IPS-11a (cell line): ENCODE measurements around the gene CD1D.

Source experiments
- H3K4me3 ChIP-seq: one replicate; pipeline ENCODE4 v1.5.1; 2013; ENCODE audit warnings: low read depth, low read length, control low read depth

Gene CD1D

GRCh38 chr1:158180741-158181576 lies at the start of gene CD1D:
CD1D (plus strand) TSS chr1:158180895; CDS start chr1:158181102, 207 bp downstream.
- peak within 1 kb of the TSS; percentile 40 for H3K4me3 ChIP-seq

DNA sequence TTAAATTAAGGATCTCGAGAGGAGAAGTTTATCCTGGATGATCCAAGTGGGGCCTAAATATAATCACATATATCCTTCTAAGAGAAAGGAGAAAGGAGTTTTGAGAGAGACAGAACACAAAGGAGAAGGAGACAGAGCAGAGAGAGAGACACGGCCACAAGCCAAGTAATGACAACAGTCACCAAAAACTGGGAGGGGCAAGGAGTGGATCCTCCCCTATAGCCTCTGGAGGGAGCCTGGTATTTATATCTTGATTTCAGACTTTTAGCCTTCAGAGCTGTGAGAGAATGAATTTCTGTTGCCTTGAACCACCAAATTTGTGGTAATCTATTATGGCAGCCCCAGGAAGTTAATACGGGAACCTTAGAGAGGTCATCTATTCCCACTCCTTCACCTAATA lies 49.5 kb upstream of the CD1D start:
- H3K4me3 ChIP-seq: no peak overlapping the region

DNA sequence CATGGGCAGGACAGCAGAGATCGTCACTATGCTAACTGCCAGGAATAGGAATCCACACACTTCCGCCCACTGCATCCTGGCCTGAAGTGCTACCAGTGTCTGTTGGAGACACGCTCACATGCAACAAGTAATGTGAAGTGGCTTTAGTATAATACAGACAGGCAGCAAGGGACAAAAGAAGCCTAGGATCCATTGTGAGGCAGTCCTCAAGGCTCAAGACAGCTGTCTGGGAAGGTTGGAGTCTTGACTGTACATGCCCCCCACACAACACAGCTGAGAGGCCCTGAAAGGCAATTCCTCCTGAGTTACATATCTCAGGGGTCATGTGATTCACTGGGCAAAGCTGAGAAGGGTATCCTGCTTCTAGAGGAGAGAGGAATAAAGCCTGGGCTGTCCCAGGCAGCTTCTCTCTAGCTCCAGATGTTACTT lies 39.9 kb upstream of the CD1D start:
- H3K4me3 ChIP-seq: no peak overlapping the region

DNA sequence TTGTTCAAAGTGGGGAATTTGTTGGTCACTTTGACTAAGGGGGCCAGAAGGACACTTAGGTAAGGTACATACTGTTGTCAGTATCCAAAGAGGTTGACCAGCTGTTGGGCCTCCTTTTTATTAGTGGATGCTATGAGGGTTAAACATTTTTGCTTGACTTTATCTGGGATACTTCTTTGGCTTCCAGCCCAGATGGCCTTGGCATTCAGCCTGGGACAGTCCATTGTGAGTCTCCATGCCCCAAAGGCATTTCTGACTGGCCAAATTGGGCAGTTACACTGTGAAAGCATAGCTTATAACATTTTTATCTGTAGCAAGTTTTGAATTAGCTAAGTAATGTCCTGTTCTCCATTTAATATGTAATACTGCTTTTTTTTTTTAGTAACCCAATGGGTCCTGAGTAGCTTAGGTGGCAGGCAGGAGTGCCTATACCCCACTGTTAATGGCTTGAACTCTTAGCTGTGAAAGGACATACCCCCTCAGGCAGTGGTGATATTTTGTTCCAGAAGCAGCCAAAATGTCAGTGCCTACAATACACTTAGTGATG lies 35.4 kb upstream of the CD1D start:
- no peak overlapping the region for H3K4me3 ChIP-seq

DNA sequence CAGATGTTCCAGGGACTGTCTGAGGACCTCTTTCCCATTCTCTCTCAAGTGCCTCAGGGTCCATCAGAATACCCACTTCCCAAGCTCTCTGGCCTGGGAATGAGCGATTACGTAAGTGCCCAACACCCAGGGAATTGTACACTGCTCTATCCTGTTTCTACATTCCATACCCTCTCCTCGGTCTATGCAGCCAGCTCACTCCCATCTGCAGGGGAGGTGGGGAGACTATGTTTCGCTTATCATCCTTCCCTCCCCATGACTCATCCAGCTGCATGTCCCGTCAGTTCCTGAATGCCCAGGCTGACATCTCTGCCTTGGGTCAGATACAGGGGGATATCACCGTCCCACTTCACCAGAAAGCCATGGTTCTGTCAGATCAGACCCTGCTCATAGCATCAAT lies 34.5 kb upstream of the CD1D start:
- H3K4me3 ChIP-seq: no peak overlapping the region

- no peak overlapping the region for H3K4me3 ChIP-seq
Measured at GRCh38 chr1:158146739-158147138, 34.0 kb upstream of the CD1D start.

DNA sequence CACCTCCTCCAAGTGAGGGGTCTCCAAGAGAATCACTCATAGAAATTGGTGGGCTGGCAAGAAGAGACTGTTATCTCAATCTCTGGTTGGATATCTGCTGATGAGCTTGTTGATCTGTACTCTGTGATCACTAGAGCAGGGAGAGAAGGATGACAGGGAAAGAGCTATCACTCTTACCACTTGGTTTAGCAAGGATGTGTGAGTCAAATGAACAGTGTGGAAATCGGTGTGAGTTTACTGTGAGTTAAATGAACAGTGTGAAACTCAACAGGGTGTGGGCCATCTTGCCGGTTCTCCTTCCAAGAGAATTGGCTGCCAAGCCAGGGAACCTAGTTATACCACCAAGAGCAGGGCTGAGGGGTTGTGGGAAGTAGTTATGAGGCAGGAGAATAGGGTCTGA lies 33.3 kb upstream of the CD1D start:
- no peak overlapping the region for H3K4me3 ChIP-seq

DNA sequence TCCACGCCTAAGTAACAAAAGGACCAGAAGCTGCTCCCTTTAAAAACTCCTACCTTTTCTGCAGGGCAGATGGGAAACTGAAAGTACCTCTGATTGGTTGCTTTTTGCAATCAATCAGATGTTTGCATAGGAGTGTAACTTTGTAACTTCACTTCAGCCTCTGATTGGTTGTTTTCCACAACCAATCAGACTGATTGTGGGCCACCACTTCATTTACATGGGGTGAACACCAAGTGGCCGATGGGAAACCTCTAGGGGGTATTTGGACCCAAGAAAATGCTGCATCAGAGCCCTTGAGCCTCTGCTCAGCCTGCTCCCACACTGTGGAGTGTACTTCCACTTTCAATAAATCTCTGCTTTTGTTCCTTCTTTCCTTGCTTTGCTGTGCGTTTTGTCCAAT lies 32.8 kb upstream of the CD1D start:
- H3K4me3 ChIP-seq: no peak overlapping the region

GRCh38 chr1:158148468-158148867 lies 32.2 kb upstream of the CD1D start:
- no peak overlapping the region for H3K4me3 ChIP-seq

DNA sequence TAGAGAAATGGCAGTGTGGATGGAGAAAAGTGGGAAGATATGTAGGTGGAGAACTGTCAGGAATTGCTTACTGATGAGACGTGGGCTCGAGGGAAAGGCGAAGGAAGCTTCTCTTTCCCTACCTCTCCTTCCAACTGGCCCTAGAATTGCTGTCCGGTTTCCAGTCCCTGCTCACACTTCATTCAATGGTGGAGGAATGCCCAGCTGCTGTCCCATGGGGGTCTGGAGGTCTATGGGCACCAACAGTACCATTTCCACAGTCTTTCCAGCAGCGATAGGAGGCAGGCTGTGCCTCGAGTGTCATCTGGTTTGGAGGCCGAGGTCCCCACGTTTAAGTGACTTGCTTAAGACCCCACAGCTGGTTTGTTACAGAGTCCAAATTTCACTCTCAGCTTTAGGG lies 31.5 kb upstream of the CD1D start:
- H3K4me3 ChIP-seq: no peak overlapping the region

- H3K4me3 ChIP-seq: no peak overlapping the region
Measured at GRCh38 chr1:158149577-158150269, 31.0 kb upstream of the CD1D start.

- H3K4me3 ChIP-seq: no peak overlapping the region
Measured at GRCh38 chr1:158150523-158150922, 30.2 kb upstream of the CD1D start.

GRCh38 chr1:158153179-158153578 lies 27.5 kb upstream of the CD1D start:
- no peak overlapping the region for H3K4me3 ChIP-seq

- no peak overlapping the region for H3K4me3 ChIP-seq
Measured at GRCh38 chr1:158153746-158154444, 26.8 kb upstream of the CD1D start.

DNA sequence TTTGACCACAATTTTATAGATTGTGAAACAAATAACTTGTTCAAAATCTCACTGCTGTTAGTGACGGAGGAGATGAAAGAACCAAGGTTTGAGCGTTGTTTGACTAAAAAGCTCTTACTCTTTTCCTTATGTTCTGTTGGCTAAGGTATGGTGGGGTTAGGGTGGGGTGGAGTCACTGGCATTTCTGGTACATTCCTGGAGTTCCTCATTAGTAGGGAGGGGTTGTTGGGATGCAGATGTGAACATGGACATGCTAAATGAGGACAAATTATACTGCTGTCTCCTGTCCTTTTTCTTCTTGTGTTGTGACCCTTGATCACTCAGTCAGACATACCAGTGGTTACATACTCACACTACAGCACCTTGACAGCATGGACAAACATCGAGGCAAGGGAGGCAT lies 26.2 kb upstream of the CD1D start:
- H3K4me3 ChIP-seq: no peak overlapping the region

DNA sequence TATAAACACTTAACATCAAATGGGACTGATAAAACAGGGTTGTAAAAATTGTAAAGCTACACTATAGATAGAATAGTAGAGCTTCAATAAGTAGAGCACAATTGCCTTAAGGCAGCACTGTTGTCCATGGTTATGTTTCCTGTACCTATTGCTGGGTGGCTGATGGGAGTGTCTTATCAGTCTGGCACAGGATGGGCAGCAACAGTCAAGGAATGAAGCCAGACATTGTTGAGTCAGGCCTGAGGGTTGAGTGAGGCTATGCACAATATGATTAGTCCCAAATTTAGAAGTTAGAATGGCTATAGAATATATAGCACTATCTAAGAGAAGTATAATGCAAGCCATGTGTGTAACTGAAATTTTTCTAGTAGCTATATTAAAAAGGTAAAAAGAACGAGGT lies 25.0 kb upstream of the CD1D start:
- no peak overlapping the region for H3K4me3 ChIP-seq

DNA sequence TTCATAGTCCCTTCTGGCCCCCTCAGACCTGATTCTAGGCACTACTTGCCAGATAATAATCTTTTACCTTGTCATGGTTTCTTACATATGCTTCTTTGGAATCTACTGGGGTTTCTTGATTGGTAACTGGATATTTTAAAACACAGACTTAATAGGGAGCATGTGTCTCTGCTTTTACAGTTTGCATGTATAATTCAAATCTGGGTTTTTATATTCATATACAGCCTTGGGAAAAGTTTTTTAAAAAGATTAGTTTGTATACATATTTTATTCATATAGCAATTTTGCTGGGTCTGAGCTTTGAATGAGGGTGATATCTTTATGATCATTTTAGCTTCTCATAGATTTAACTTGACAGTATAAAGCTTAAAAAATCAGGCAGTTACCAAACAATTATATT lies 21.1 kb upstream of the CD1D start:
- H3K4me3 ChIP-seq: no peak overlapping the region

- no peak overlapping the region for H3K4me3 ChIP-seq
Measured at GRCh38 chr1:158161446-158161845, 19.2 kb upstream of the CD1D start.

DNA sequence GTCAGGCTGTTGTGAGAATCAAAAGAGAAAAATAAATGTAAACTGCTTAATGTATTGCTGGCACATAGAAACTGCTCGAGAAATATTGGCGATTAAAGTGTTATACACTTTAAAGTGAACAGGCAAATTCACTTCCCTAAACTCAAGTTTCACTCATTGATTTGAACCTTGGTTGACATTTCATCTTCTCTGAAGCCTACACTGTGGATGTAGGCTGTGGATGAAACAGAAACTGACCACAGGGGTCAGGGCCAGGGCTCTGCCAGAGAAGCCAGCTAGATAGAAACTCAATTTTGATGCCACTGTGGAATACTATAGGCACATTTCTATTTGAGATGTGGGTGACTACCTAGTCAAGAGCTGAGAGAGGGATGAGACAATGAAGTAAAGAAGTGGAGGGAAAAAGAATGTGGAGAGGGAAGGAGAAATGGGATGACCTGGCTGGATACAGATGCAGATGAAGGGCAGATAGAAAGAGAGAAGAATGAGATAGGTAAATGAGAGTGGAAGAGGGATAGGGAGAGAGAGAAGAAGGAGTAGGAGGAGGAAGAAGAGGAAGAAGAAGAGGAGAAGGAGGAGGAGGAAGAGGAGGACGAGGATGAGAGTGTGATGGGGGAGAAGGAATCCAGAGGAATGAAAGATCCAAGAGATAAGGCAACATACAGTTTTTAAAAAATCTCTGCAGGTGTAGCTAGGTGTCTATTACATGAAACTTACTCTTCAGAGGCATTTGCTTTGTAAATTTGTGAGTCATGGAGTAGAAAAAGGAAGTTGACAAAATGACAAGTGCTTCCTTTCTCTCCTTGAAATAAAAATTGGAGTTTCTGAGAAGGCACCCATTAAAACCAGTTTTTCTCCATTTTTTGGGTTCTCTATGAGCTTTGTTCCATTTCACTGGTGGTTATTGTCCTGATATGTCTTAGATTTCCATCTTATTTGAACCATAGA lies 17.4 kb upstream of the CD1D start:
- no peak overlapping the region for H3K4me3 ChIP-seq

DNA sequence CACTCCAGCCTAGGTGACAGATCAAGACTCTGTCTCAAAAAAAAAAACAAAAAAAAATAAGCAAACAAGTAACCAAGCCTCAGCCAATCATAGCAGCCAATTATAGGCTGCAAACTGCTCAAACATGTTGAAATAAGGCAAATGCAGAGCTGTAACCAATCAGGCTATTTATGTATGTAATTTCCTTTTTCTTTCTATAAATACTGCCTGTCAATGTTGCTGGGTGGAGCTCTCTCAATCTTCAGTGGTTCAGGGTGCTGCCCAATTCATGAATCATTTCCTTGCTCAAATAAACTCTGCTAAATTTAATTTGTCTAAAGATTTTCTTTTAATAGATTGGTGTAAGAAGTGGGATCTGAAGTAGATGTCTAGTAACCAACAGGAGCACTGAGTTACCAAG lies 11.6 kb upstream of the CD1D start:
- no peak overlapping the region for H3K4me3 ChIP-seq
